ENCODE results near the gene PTPN4.
A peak's percentile ranks its signal among the peaks of the same experiment; 100 is the strongest.

The PTPN4 gene

DNA sequence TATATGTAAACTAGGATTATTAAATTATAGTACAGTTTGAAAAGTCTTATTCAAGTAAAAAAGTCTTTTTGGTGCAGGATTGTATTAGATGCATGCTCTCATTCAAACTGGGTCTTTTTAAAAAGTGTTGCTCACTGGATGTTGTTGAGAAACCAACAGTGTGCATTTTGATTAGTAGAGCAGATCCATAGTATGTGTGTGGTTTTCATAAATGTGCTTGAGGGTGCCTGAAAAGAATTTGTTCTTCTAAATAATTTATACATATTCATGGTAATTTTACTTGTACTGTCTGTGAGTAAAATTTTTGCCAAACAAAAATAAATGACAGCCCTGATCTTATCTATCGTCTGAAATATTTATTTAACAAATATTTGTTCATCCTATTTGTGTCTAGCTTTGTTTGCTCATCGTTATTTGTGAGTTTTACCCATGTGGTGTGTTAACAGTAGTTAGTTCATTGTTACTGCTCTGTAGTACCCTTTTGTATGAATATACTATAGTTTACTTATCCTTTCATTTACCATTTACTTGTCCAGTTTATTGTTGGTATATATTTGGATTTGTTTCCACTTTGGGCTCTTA lies 50.4 kb downstream of the PTPN4 start:
- ATAC-seq: peak; percentile 24
- TF ChIP-seq ZNF8 (CRISPR knock-in tag; IDR thresholded peaks at IDR 0.05): no peak
- no peak for TF ChIP-seq TCF4 (CRISPR knock-in tag; IDR thresholded peaks at IDR 0.05; ENCODE audit: borderline replicate concordance)
- no peak for TF ChIP-seq ZFP3 (CRISPR knock-in tag; IDR thresholded peaks at IDR 0.05)
- no peak for TF ChIP-seq BACH2 (CRISPR knock-in tag; IDR thresholded peaks at IDR 0.05; ENCODE audit: borderline replicate concordance)
- TF ChIP-seq PATZ1 (CRISPR knock-in tag; IDR thresholded peaks at IDR 0.05; ENCODE audit: borderline replicate concordance): no peak
- no peak for TF ChIP-seq CSRNP3 (CRISPR knock-in tag; IDR thresholded peaks at IDR 0.05)
- no peak for TF ChIP-seq ZFP30 (CRISPR knock-in tag; IDR thresholded peaks at IDR 0.05)
- TF ChIP-seq RARB (CRISPR knock-in tag; IDR thresholded peaks at IDR 0.05): no peak

- TF ChIP-seq ZC3H10 (CRISPR knock-in tag; IDR thresholded peaks at IDR 0.05): no peak
- no peak for TF ChIP-seq ZNF565 (CRISPR knock-in tag; conservative IDR thresholded peaks at IDR 0.05; ENCODE audit: low read depth)
- TF ChIP-seq SNAI2 (CRISPR knock-in tag; IDR thresholded peaks at IDR 0.05): no peak
- no peak for TF ChIP-seq ZNF70 (CRISPR knock-in tag; IDR thresholded peaks at IDR 0.05)
- no peak for TF ChIP-seq TCF4 (CRISPR knock-in tag; IDR thresholded peaks at IDR 0.05; ENCODE audit: borderline replicate concordance)
- no peak for TF ChIP-seq CREB5 (CRISPR knock-in tag; IDR thresholded peaks at IDR 0.05; ENCODE audit: low read depth)
- TF ChIP-seq ZFP3 (CRISPR knock-in tag; IDR thresholded peaks at IDR 0.05): no peak
- ATAC-seq: no peak
Measured at GRCh38 chr2:119814216-119814615, 54.5 kb downstream of the PTPN4 start.

GRCh38 chr2:119818792-119819191 lies 59.1 kb downstream of the PTPN4 start:
- ATAC-seq: no peak

More at GRCh38 chr2:119818792-119819191, 59.1 kb downstream of the PTPN4 start:
- TF ChIP-seq PPARA (CRISPR knock-in tag; IDR thresholded peaks at IDR 0.05; ENCODE audit: borderline replicate concordance): no peak
- no peak for TF ChIP-seq TCF4 (CRISPR knock-in tag; IDR thresholded peaks at IDR 0.05; ENCODE audit: borderline replicate concordance)
- no peak for TF ChIP-seq OSR1 (CRISPR knock-in tag; IDR thresholded peaks at IDR 0.05)
- no peak for TF ChIP-seq CSDC2 (CRISPR knock-in tag; IDR thresholded peaks at IDR 0.05)
- TF ChIP-seq ZC3H10 (CRISPR knock-in tag; IDR thresholded peaks at IDR 0.05): no peak
- no peak for TF ChIP-seq TSHZ2 (CRISPR knock-in tag; IDR thresholded peaks at IDR 0.05)
- no peak for TF ChIP-seq CSRNP3 (CRISPR knock-in tag; IDR thresholded peaks at IDR 0.05)
- TF ChIP-seq CREB5 (CRISPR knock-in tag; IDR thresholded peaks at IDR 0.05; ENCODE audit: low read depth): no peak
- no peak for TF ChIP-seq TOX (CRISPR knock-in tag; IDR thresholded peaks at IDR 0.05; ENCODE audit: borderline replicate concordance)
- TF ChIP-seq ZFP30 (CRISPR knock-in tag; IDR thresholded peaks at IDR 0.05): no peak
- no peak for TF ChIP-seq ZFP3 (CRISPR knock-in tag; IDR thresholded peaks at IDR 0.05)
- TF ChIP-seq BACH2 (CRISPR knock-in tag; IDR thresholded peaks at IDR 0.05; ENCODE audit: borderline replicate concordance): no peak
- TF ChIP-seq ZNF565 (CRISPR knock-in tag; conservative IDR thresholded peaks at IDR 0.05; ENCODE audit: low read depth): no peak
- TF ChIP-seq, protein P1, sequence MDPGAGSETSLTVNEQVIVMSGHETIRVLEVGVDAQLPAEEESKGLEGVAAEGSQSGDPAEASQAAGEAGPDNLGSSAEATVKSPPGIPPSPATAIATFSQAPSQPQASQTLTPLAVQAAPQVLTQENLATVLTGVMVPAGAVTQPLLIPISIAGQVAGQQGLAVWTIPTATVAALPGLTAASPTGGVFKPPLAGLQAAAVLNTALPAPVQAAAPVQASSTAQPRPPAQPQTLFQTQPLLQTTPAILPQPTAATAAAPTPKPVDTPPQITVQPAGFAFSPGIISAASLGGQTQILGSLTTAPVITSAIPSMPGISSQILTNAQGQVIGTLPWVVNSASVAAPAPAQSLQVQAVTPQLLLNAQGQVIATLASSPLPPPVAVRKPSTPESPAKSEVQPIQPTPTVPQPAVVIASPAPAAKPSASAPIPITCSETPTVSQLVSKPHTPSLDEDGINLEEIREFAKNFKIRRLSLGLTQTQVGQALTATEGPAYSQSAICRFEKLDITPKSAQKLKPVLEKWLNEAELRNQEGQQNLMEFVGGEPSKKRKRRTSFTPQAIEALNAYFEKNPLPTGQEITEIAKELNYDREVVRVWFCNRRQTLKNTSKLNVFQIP (CRISPR knock-in tag; IDR thresholded peaks at IDR 0.05; ENCODE audit: borderline replicate concordance, low read depth): no peak
- TF ChIP-seq PATZ1 (CRISPR knock-in tag; IDR thresholded peaks at IDR 0.05; ENCODE audit: borderline replicate concordance): no peak
- no peak for TF ChIP-seq ZNF8 (CRISPR knock-in tag; IDR thresholded peaks at IDR 0.05)
- TF ChIP-seq SNAI2 (CRISPR knock-in tag; IDR thresholded peaks at IDR 0.05): no peak
- no peak for TF ChIP-seq ZNF70 (CRISPR knock-in tag; IDR thresholded peaks at IDR 0.05)
- no peak for TF ChIP-seq RARB (CRISPR knock-in tag; IDR thresholded peaks at IDR 0.05)
